ENCODE data around the gene CAPN15. TPM values are rescaled to one million over a fixed set of nuclear protein-coding genes. Genes with fewer than 3 reads are reported as not detected.

CAPN15 gene
- total and polyA plus RNA-seq, 9 of the 15 experiments (the other 6 are each of a cell fraction or from before 2014, with no cell fraction given) = 0.62 to 111 (median 14.2) TPM

DNA sequence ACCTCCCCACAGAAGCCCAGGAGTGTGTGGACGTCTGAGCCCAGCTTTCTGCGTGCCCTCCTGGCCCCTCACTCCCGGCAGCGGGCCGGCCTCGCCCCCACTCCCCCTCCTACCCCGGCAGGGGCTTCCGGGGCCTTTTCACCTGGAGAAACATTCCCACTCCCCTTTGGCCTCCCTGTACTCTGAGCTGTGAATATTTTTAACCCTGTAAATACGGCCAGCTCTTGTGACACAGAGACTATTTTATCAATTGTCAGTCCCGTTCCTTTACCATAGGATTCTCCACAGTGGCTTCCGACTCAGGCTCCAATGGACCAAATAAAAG lies 26.7 kb downstream of the CAPN15 start:
- Histone ChIP-seq H3K36me3 (ENCODE audit: control insufficient read depth, insufficient read depth, low read length) (peaks cover 42% of the 10 kb centered on the region; the same call in 1 of the 3 replicates), H3K9ac (ENCODE audit: insufficient read depth in 1 of 2, low read depth in 2 of 2, low read length in 2 of 2) (no peak overlapping the region), H3K4me1 (replicated peaks in 1 of 2; ENCODE audit: control insufficient read depth in 2 of 2, insufficient read depth in 2 of 2, low read length in 2 of 2) (peaks cover 0 to 59% of the 10 kb centered on the region in 2 experiments; a peak in 2 of 5 replicates), H2AFZ (ENCODE audit: low read depth, low read length) (no peak overlapping the region), H3K4me3 (no peak overlapping the region), H4K20me1 (replicated peaks; ENCODE audit: control insufficient read depth, insufficient read depth, low read length) (no peaks in the 10 kb centered on the region), H3K79me2 (ENCODE audit: control insufficient read depth, insufficient read depth, low read length) (peaks cover 5% of the 10 kb centered on the region; the same call in 1 of the 3 replicates), H3K27me3 (ENCODE audit: control insufficient read depth in 2 of 2, insufficient read depth in 2 of 2, low read length in 2 of 2) (no peaks in the 10 kb centered on the region), H3K9me1 (ENCODE audit: control insufficient read depth, insufficient read depth, low read length) (no peaks in the 10 kb centered on the region), H3K4me2 (ENCODE audit: insufficient read depth, low read length) (no peak overlapping the region), H3K9me3 (replicated peaks; ENCODE audit: control insufficient read depth, insufficient read depth, low read depth, low read length) (no peaks in the 10 kb centered on the region), H3K27ac (ENCODE audit: extremely low read depth, low read depth, low read length) (no peak overlapping the region)
- FAIRE-seq (no peak), ATAC-seq (no peak), DNase-seq (ENCODE audit: extremely low read depth in 1 of 4, low spot score in 3 of 4) (no peak)
- in situ Hi-C loops (cut with MboI) (no loop called here), intact Hi-C loops (cut with micrococcal nuclease) (no loop called here)
- POLR2A ChIA-PET = interaction anchor here (1.1 kb wide), 1 partner anchor 18 kb away, joined by 4 read pairs; no protein-coding TSS in a partner anchor
- WGBS (ENCODE audit: insufficient coverage, low coverage, missing lambda C conversion rate) = 84% methylated on average over 11 of the region's 11 CpGs
- CTCF ChIA-PET (ENCODE audit: low intra/inter-chr PET ratio) = no interaction called here
- TF ChIP-seq FOXM1 (IDR thresholded peaks at IDR 0.05; ENCODE audit: low read depth) = no peak
- TF ChIP-seq FOXM1 (CRISPR knock-in tag; IDR thresholded peaks at IDR 0.05; ENCODE audit: low read depth) = no peak
- no TSS peak for BruUV-seq (replicated peaks)

DNA sequence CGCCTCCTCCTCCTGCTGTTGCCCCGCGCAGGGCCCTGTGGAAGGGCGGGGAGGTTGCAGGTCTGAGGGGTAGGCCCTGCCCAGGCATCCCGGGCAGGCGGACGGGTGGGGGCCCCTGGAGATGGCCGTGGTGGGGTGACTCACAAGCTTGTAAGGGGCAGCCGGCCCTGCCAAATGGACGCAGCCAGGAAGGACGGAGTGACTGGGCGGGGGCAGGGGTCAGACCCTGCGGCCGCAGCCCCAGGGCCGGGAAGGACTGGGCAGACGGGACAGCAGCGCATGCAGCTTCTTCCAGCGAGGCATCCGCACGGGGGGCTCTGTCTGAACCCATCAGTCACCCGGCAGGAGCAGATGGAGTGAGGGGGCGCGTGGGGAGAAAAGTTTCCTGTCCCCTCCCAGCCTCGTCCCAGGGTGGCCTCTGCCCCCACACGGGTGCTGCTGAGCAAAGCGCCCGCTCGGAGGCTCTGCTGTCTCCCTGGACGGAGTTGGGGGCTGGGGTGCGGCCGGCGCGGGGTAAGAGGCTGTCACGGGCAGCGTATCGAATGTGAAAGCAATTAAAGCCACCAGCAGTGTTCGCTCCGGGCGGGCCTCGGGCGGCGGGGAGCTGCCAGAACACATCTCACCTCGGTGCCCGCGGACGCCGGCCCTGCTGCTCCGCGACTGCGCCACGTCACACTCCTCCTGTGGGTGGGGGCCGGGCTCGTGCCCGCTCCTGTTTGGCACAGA lies 27.3 kb downstream of the CAPN15 start:
- H3K9ac ChIP-seq (ENCODE audit: insufficient read depth in 1 of 2, low read depth in 2 of 2, low read length in 2 of 2) = no peak overlapping the region
- DNase-seq (ENCODE audit: extremely low read depth in 1 of 4, low spot score in 3 of 4) = no peak
- H3K4me1 ChIP-seq (replicated peaks in 1 of 2; ENCODE audit: control insufficient read depth in 2 of 2, insufficient read depth in 2 of 2, low read length in 2 of 2) = peaks cover 0 to 60% of the 10 kb centered on the region in 2 experiments; a peak in 2 of 5 replicates
- no peaks in the 10 kb centered on the region for H3K9me1 ChIP-seq (ENCODE audit: control insufficient read depth, insufficient read depth, low read length)
- in situ Hi-C loops (cut with MboI) (no loop called here), intact Hi-C loops (cut with micrococcal nuclease) (no loop called here)
- peaks cover 37% of the 10 kb centered on the region; the same call in 1 of the 3 replicates for H3K36me3 ChIP-seq (ENCODE audit: control insufficient read depth, insufficient read depth, low read length)
- H3K27ac ChIP-seq (ENCODE audit: extremely low read depth, low read depth, low read length) = no peak overlapping the region
- H4K20me1 ChIP-seq (replicated peaks; ENCODE audit: control insufficient read depth, insufficient read depth, low read length) = no peaks in the 10 kb centered on the region
- H3K79me2 ChIP-seq (ENCODE audit: control insufficient read depth, insufficient read depth, low read length) = peaks cover 2% of the 10 kb centered on the region; the same call in 1 of the 3 replicates
- no TSS peak for BruUV-seq (replicated peaks)
- ATAC-seq = no peak
- no peak overlapping the region for H2AFZ ChIP-seq (ENCODE audit: low read depth, low read length)
- no peaks in the 10 kb centered on the region for H3K27me3 ChIP-seq (ENCODE audit: control insufficient read depth in 2 of 2, insufficient read depth in 2 of 2, low read length in 2 of 2)
- no peak overlapping the region for H3K4me2 ChIP-seq (ENCODE audit: insufficient read depth, low read length)
- ChIA-PET CTCF (ENCODE audit: low intra/inter-chr PET ratio) (no interaction called here), POLR2A (interaction anchor here (0.6 to 1.1 kb wide), 2 partner anchors 18 to 75 kb away, joined by 3 to 4 read pairs; no protein-coding TSS in a partner anchor)
- 83% methylated on average over 26 of the region's 54 CpGs for WGBS (ENCODE audit: insufficient coverage, low coverage, missing lambda C conversion rate)
- FAIRE-seq = no peak
- no peak overlapping the region for H3K4me3 ChIP-seq
- no peaks in the 10 kb centered on the region for H3K9me3 ChIP-seq (replicated peaks; ENCODE audit: control insufficient read depth, insufficient read depth, low read depth, low read length)
- TF ChIP-seq, protein P1, sequence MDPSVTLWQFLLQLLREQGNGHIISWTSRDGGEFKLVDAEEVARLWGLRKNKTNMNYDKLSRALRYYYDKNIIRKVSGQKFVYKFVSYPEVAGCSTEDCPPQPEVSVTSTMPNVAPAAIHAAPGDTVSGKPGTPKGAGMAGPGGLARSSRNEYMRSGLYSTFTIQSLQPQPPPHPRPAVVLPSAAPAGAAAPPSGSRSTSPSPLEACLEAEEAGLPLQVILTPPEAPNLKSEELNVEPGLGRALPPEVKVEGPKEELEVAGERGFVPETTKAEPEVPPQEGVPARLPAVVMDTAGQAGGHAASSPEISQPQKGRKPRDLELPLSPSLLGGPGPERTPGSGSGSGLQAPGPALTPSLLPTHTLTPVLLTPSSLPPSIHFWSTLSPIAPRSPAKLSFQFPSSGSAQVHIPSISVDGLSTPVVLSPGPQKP (CRISPR knock-in tag; IDR thresholded peaks at IDR 0.05) = no peak
- TF ChIP-seq POLR2G (IDR thresholded peaks at IDR 0.05; ENCODE audit: low read depth, low read length) (peak; percentile 61; the same call in 1 of the 2 replicates), SMC3 (conservative IDR thresholded peaks at IDR 0.05; ENCODE audit: insufficient read depth, low read depth, low read length) (no peak), ESRRB (CRISPR knock-in tag; IDR thresholded peaks at IDR 0.05; ENCODE audit: borderline replicate concordance) (no peak), RBM22 (IDR thresholded peaks at IDR 0.05; ENCODE audit: low read depth, low read length, poor library complexity, severe bottlenecking) (peak; percentile 59), MTA1 (IDR thresholded peaks at IDR 0.05; ENCODE audit: borderline replicate concordance) (no peak)
- TF ChIP-seq, protein P2, sequence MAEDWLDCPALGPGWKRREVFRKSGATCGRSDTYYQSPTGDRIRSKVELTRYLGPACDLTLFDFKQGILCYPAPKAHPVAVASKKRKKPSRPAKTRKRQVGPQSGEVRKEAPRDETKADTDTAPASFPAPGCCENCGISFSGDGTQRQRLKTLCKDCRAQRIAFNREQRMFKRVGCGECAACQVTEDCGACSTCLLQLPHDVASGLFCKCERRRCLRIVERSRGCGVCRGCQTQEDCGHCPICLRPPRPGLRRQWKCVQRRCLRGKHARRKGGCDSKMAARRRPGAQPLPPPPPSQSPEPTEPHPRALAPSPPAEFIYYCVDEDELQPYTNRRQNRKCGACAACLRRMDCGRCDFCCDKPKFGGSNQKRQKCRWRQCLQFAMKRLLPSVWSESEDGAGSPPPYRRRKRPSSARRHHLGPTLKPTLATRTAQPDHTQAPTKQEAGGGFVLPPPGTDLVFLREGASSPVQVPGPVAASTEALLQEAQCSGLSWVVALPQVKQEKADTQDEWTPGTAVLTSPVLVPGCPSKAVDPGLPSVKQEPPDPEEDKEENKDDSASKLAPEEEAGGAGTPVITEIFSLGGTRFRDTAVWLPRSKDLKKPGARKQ (CRISPR knock-in tag; IDR thresholded peaks at IDR 0.05) = no peak
- TF ChIP-seq, protein P3, sequence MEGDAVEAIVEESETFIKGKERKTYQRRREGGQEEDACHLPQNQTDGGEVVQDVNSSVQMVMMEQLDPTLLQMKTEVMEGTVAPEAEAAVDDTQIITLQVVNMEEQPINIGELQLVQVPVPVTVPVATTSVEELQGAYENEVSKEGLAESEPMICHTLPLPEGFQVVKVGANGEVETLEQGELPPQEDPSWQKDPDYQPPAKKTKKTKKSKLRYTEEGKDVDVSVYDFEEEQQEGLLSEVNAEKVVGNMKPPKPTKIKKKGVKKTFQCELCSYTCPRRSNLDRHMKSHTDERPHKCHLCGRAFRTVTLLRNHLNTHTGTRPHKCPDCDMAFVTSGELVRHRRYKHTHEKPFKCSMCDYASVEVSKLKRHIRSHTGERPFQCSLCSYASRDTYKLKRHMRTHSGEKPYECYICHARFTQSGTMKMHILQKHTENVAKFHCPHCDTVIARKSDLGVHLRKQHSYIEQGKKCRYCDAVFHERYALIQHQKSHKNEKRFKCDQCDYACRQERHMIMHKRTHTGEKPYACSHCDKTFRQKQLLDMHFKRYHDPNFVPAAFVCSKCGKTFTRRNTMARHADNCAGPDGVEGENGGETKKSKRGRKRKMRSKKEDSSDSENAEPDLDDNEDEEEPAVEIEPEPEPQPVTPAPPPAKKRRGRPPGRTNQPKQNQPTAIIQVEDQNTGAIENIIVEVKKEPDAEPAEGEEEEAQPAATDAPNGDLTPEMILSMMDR (IDR thresholded peaks at IDR 0.05 in 2 of 3, conservative IDR thresholded peaks at IDR 0.05 in 1 of 3; ENCODE audit: insufficient read depth in 2 of 3, low read depth in 1 of 3, low read length in 3 of 3) = no peak

Data from K562 (cell line).